ENCODE results near the gene ERC2.

DNA sequence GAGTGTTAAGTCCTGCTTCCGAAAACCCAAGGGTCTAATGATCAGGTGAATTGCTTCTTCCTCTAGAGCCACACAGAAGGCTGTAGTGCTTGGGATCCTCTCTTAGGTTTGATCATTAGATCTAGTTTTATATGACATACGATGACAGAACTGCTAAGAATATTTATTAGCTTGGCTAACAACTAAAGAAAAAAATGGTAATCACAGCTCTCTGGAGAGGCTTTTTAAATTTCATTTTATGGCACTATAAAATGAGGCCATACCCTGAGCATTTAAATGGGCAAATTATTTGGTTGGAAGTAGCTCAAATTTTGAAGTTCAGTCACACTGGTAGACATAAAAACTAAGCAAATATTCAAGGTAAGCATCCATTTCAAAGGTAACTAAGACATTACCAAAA is 498.6 kb downstream of the ERC2 start:
- no peak for TF ChIP-seq GATA3 (IDR thresholded peaks at IDR 0.05; ENCODE audit: low read depth, low read length)
- no peak for TF ChIP-seq GATA2 (IDR thresholded peaks at IDR 0.05; ENCODE audit: low read depth, low read length)

Measured in SH-SY5Y (cell line).